Omental fat pad (tissue), 4 donors: Measurements from ENCODE around the gene VIPR2. TPM values are rescaled to one million over a fixed set of nuclear protein-coding genes. Genes with fewer than 3 reads are reported as not detected.

ENCODE experiments used
- ATAC-seq: fragments of 150-250 bp; one replicate; pipeline ENCODE4 v1.9.1; 2016; ENCODE audit warnings: mild to moderate bottlenecking, moderate library complexity; ENCODE audit not compliant: low FRiP score
- DNase-seq: peaks from one replicate; pipeline ENCODE4 v3.0.0-alpha.2; 2019; ENCODE audit warnings: low spot score
- total RNA-seq, 4 donors: library from RNA; depleted of rRNA; stranded (reverse); fragments of >200 nt; gene quantifications; one replicate each; pipeline ENCODE4 v1.1.0, GENCODE V29; 2016
- TF ChIP-seq, protein P1 (sequence below), 3 donors: fragments of 450-650 bp; IDR thresholded peaks; one replicate each; pipeline ENCODE4 v1.5.1; 2016 to 2017; ENCODE audit warnings: antibody characterized with exemption in 3 of 3, mild to moderate bottlenecking in 3 of 3, moderate library complexity in 2 of 3

The VIPR2 gene
- total RNA-seq, 4 donors from 2014 or later, result 3.6 to 71.0 (median 24.6) TPM

- ATAC-seq, result peak; percentile 27
- TF ChIP-seq, protein P1, sequence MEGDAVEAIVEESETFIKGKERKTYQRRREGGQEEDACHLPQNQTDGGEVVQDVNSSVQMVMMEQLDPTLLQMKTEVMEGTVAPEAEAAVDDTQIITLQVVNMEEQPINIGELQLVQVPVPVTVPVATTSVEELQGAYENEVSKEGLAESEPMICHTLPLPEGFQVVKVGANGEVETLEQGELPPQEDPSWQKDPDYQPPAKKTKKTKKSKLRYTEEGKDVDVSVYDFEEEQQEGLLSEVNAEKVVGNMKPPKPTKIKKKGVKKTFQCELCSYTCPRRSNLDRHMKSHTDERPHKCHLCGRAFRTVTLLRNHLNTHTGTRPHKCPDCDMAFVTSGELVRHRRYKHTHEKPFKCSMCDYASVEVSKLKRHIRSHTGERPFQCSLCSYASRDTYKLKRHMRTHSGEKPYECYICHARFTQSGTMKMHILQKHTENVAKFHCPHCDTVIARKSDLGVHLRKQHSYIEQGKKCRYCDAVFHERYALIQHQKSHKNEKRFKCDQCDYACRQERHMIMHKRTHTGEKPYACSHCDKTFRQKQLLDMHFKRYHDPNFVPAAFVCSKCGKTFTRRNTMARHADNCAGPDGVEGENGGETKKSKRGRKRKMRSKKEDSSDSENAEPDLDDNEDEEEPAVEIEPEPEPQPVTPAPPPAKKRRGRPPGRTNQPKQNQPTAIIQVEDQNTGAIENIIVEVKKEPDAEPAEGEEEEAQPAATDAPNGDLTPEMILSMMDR (IDR thresholded peaks at IDR 0.05), result no peak
- no peak for DNase-seq
Measured at GRCh38 chr7:159143780-159144757, 598 bp downstream of the VIPR2 start.

DNA sequence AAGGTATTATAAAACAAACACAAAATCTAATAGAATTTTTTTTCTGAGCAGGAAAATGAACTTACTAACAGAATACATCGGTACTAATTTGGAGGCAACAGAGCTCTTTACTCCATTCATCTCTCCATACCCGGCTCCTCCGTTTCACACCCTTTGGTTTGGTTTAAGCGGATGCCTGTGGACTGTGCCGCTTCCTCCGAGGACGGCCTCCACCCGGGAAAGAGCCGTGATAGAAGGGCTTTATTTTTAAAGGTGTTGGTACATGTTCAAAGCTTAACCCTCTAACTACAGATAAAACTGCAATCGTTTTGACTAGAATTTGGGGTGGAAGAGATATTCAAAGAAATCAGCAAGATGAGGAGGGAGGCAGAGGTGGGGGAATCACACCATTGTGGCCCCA lies 1.9 kb downstream of the VIPR2 start:
- no peak for DNase-seq
- no peak for ATAC-seq
- TF ChIP-seq, protein P1 (IDR thresholded peaks at IDR 0.05), result no peak

DNA sequence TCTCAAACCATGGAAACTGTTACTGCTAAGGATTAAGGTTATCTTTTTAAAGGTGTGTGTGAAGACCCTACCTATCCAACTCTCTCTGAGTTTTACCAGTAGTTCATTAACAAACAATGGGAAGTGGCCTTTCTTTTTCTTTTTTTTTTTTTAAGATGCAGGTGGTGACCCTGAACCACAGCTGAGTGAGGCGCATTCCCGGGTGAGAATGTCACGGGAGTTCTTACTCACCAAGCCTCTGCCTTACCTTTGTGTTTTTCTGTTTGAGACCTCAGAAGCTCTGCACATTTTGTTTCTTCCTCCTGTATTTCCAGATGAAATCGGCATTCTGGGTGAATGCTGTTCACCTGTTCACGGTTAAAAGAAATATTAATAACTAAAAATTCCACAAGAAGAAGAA lies 2.5 kb downstream of the VIPR2 start:
- TF ChIP-seq, protein P1 (IDR thresholded peaks at IDR 0.05), result no peak
- ATAC-seq (no peak), DNase-seq (no peak)

DNA sequence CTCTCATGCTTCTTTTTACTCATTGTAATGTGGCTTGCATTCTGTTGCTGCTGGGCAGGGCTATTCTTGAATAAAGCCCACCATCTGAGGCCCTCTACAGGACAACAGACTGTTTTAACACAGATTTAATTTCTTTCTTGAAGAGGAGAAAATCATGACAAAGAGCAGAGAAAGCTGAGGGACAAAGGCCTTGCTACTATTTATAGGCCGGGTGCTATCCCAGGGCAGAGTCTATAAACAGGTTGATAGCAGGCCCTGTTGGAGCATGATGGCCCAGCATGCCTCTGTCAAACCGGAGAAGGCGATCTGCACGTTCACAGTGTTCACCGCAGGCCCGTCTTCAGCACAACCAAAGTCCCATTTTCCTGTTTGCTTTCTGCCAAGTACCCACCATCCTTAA lies 3.0 kb downstream of the VIPR2 start:
- TF ChIP-seq, protein P1 (IDR thresholded peaks at IDR 0.05), result no peak
- ATAC-seq (no peak), DNase-seq (no peak)

GRCh38 chr7:159141167-159141566 lies 3.5 kb downstream of the VIPR2 start:
- no peak for ATAC-seq
- TF ChIP-seq, protein P1 (IDR thresholded peaks at IDR 0.05), result no peak
- no peak for DNase-seq

DNA sequence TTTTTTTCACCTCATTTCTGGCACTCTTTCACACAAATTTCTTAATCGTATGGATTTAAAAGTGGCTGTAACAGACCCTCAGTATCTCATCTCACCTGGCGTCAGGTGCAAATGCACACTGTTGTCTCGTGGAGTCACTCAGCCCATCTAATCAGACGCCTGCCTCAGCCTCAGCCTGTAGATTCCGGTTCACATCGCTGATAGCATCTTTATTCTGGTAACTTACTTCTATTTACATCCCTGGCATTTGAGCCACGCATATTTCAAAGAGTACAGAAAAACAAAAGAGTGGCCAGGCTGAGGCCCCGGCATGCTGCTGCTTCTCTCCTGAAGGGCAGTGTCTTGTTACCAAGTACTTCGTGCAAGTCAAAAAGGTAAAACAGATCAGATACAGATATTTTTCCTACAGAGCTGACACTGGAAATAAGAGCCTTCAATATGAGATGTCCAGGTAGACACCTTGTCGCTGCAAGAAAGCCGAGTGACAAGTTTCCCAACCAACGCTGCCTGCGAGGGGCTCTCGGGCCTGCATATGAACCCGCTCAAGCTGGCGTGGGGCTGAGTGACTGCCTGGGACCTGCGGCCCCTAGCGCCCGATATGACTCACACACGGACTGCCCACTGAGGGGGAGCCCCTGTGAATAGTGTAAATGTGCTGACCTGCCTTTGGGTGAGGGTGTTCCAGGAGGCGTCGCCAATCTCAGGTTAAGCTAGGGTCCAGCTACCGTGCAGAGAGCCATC lies 4.3 kb downstream of the VIPR2 start:
- DNase-seq (no peak), ATAC-seq (no peak)
- TF ChIP-seq, protein P1 (IDR thresholded peaks at IDR 0.05), result no peak
